ENCODE measurements around the gene PPP1CA. TPM values are rescaled to one million over a fixed set of nuclear protein-coding genes. Genes with fewer than 3 reads are reported as not detected.

PPP1CA gene
- total RNA-seq, 1 experiment from 2014 or later: 238 TPM

DNA sequence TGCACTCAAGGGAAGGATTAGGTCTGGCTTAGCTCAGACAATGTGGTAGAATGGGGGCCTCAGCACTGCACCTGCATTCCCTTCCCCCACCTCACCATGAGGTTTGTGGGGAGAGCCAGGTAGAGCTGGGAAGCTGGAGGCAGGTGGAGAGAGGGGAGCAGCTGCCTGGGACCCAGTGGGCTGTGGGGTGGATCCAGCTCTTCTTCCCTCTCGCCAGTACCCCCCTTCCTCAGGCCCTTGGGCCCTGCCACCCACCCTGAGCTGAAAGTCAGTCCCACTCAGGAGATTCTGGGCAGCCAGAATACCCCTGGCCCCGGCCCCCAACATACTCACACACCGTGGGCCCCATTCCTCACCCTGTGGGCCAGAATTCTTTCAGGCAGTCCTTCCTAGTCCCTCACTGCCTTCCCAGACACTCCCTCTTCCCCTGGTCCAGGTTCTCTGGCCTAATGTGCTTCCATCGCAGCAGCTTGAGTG is 45.2 kb downstream of the PPP1CA start:
- H3K27me3 ChIP-seq (ENCODE audit: insufficient read depth, low read length): no peaks in the 10 kb centered on the region
- peak overlapping the region; percentile 84 for H3K9ac ChIP-seq (ENCODE audit: low read length)
- intact Hi-C loops (cut with micrococcal nuclease): no loop called here
- no peaks in the 10 kb centered on the region for H4K20me1 ChIP-seq (ENCODE audit: insufficient read depth)
- POLR2A ChIA-PET: interaction anchor here (2.0 to 8.1 kb wide), 2 partner anchors 19 to 29 kb away, joined by 6 to 210 read pairs; partner anchors contain the start of gene CLCF1
- H2AFZ ChIP-seq (ENCODE audit: low read depth, low read length, poor library complexity, severe bottlenecking): no peak overlapping the region
- TF ChIP-seq SIN3A (IDR thresholded peaks at IDR 0.05; ENCODE audit: low read depth) (no peak), CBX3 (IDR thresholded peaks at IDR 0.05; ENCODE audit: low read depth) (no peak), SP1 (IDR thresholded peaks at IDR 0.05; ENCODE audit: low read depth) (no peak), POLR2AphosphoS5 (IDR thresholded peaks at IDR 0.05; ENCODE audit: low read depth, low read length) (no peak), POLR2A (IDR thresholded peaks at IDR 0.05; ENCODE audit: borderline replicate concordance, extremely low read depth, insufficient read depth, insufficient read length) (no peak), ZFX (IDR thresholded peaks at IDR 0.05) (no peak), ZBTB33 (IDR thresholded peaks at IDR 0.05; ENCODE audit: extremely low read depth, insufficient replicate concordance, low read length) (no peak), EZH2phosphoT487 (IDR thresholded peaks at IDR 0.05; ENCODE audit: borderline replicate concordance) (no peak), YY1 (IDR thresholded peaks at IDR 0.05; ENCODE audit: extremely low read depth, insufficient replicate concordance, low read depth, low read length) (no peak), TCF7L2 (IDR thresholded peaks at IDR 0.05; ENCODE audit: borderline replicate concordance, extremely low read depth, insufficient read depth, insufficient read length) (no peak), ZNF274 (IDR thresholded peaks at IDR 0.05; ENCODE audit: low read depth, low read length) (no peak), ELF1 (IDR thresholded peaks at IDR 0.05; ENCODE audit: borderline replicate concordance, low read depth) (no peak), EZH2 (IDR thresholded peaks at IDR 0.05) (no peak)
- TF ChIP-seq, protein P1, sequence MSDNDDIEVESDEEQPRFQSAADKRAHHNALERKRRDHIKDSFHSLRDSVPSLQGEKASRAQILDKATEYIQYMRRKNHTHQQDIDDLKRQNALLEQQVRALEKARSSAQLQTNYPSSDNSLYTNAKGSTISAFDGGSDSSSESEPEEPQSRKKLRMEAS (IDR thresholded peaks at IDR 0.05): no peak
- TF ChIP-seq, protein P2, sequence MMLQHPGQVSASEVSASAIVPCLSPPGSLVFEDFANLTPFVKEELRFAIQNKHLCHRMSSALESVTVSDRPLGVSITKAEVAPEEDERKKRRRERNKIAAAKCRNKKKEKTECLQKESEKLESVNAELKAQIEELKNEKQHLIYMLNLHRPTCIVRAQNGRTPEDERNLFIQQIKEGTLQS (IDR thresholded peaks at IDR 0.05): no peak
- RAD21 ChIA-PET (ENCODE audit: low non-redundant PET in 1 of 2, low total read pairs in 2 of 2, uncharacterized antibody in 2 of 2, unreplicated experiment in 2 of 2): interaction anchor here (0.9 to 6.0 kb wide), 6 partner anchors 15 to 24 kb away, joined by 3 to 76 read pairs (median 8); partner anchors contain the start of gene CLCF1 (in 1 of the 2)
- no peak; the same call in 1 of the 2 replicates for ATAC-seq
- H3K9me2 ChIP-seq (ENCODE audit: insufficient read depth): no peaks in the 10 kb centered on the region
- CTCF ChIA-PET: interaction anchor here (1.0 to 16.6 kb wide), 4 partner anchors 11 to 45 kb away, joined by 4 to 456 read pairs (median 15); partner anchors contain the start of genes CLCF1 and PPP1CA
- BruUV-seq (replicated peaks): no TSS peak
- H3K4me3 ChIP-seq (replicated peaks in 1 of 2; ENCODE audit: low read depth in 1 of 2, low read length in 2 of 2): peak overlapping the region; percentile 25 to 35; a peak in 3 of 4 replicates
- H3K36me3 ChIP-seq (ENCODE audit: control insufficient read depth in 1 of 2, insufficient read depth in 2 of 2, low read length in 2 of 2): no peaks in the 10 kb centered on the region
- H3K4me1 ChIP-seq (ENCODE audit: control insufficient read depth in 1 of 2, insufficient read depth in 2 of 2, low read length in 2 of 2): peaks cover 54 to 71% of the 10 kb centered on the region in 2 experiments
- H3K27ac ChIP-seq (ENCODE audit: low read depth, low read length): peak overlapping the region; percentile 95
- H3K79me2 ChIP-seq (ENCODE audit: insufficient read depth, low read length): peaks cover 10% of the 10 kb centered on the region; the same call in 1 of the 2 replicates
- peak overlapping the region; percentile 93 for H3K4me2 ChIP-seq (ENCODE audit: low read length)
- no peak for DNase-seq (ENCODE audit: low read depth, low spot score)
- no peaks in the 10 kb centered on the region for H3K9me3 ChIP-seq (ENCODE audit: control insufficient read depth in 1 of 2, insufficient read depth in 1 of 2, low read depth in 1 of 2, low read length in 2 of 2)
